Neural cell (in vitro differentiated cells): ENCODE data around the gene DAPK2. TPM values are rescaled to one million over a fixed set of nuclear protein-coding genes. Genes with fewer than 3 reads are reported as not detected.

Experiments
- H2AFZ ChIP-seq: fragments of 200-600, 300-800 bp; sonication (generic), shearing (Covaris generic); 2 replicates; pipeline ENCODE4 v1.6.0; 2014; ENCODE audit warnings: low read depth, mild to moderate bottlenecking, antibody characterized with exemption, low read length, moderate library complexity
- H3F3A ChIP-seq: fragments of 200-600 bp; shearing (Covaris generic); 2 replicates; pipeline ENCODE4 v1.6.1; 2016; ENCODE audit warnings: mild to moderate bottlenecking, moderate library complexity, mixed read lengths, antibody characterized with exemption, low read length; ENCODE audit not compliant: insufficient read depth, poor library complexity, severe bottlenecking
- H3K27ac ChIP-seq: fragments of 200-600, 300-800 bp; sonication (generic), shearing (Covaris generic); 2 replicates; pipeline ENCODE4 v1.5.1; 2014; ENCODE audit warnings: mild to moderate bottlenecking, low read length, moderate library complexity
- H3K27me3 ChIP-seq: fragments of 300-800, 200-600 bp; sonication (generic), shearing (Covaris generic); 2 replicates; pipeline ENCODE4 v1.6.0; 2014; ENCODE audit warnings: mild to moderate bottlenecking, low read depth, low read length, moderate library complexity; ENCODE audit not compliant: insufficient read depth
- H3K36me3 ChIP-seq: fragments of 300-800, 200-600 bp; sonication (generic), shearing (Covaris generic); 2 replicates; pipeline ENCODE4 v1.5.1; 2014; ENCODE audit warnings: mild to moderate bottlenecking, antibody characterized with exemption, low read length, moderate library complexity; ENCODE audit not compliant: insufficient read depth
- H3K4me2 ChIP-seq: fragments of 300-800, 200-600 bp; sonication (generic), shearing (Covaris generic); 2 replicates; pipeline ENCODE4 v1.6.0; 2014; ENCODE audit warnings: mild to moderate bottlenecking, low read length
- H3K4me3 ChIP-seq: fragments of 300-800, 200-600 bp; sonication (generic), shearing (Covaris generic); 2 replicates; pipeline ENCODE4 v1.5.1; 2014; ENCODE audit warnings: mild to moderate bottlenecking, low read length, moderate library complexity
- H3K79me2 ChIP-seq: fragments of 200-600 bp; shearing (Covaris generic); replicated peaks from 2 replicates; pipeline ENCODE4 v1.6.0; 2014; ENCODE audit warnings: mild to moderate bottlenecking, low read length, moderate library complexity; ENCODE audit not compliant: insufficient read depth
- H3K9ac ChIP-seq: fragments of 300-800, 200-600 bp; sonication (generic), shearing (Covaris generic); 2 replicates; pipeline ENCODE4 v1.6.1; 2016; ENCODE audit warnings: mild to moderate bottlenecking, low read length, mixed read lengths
- H3K9me2 ChIP-seq: fragments of 200-600 bp; shearing (Covaris generic); 2 replicates; pipeline ENCODE4 v1.6.1; 2016; ENCODE audit warnings: mild to moderate bottlenecking, low read length, mixed read lengths; ENCODE audit not compliant: insufficient read depth
- H3K9me3 ChIP-seq: fragments of 200-600, 300-800 bp; sonication (generic), shearing (Covaris generic); 2 replicates; pipeline ENCODE4 v1.6.1; 2016; ENCODE audit warnings: mild to moderate bottlenecking, mixed run types, low read length, moderate library complexity, mixed read lengths
- H4K20me1 ChIP-seq: fragments of 200-600 bp; shearing (Covaris generic); 2 replicates; pipeline ENCODE4 v1.6.1; 2016; ENCODE audit warnings: mild to moderate bottlenecking, mixed run types; ENCODE audit not compliant: insufficient read depth
- CTCF ChIP-seq: fragments of 450-650 bp; IDR thresholded peaks from 2 replicates; pipeline ENCODE4 v1.5.1; 2014; ENCODE audit warnings: antibody characterized with exemption, mild to moderate bottlenecking, moderate library complexity; ENCODE audit not compliant: poor library complexity, severe bottlenecking
- EP300 ChIP-seq: fragments of 450-650 bp; conservative IDR thresholded peaks from 2 replicates; pipeline ENCODE4 v1.6.1; 2014; ENCODE audit warnings: antibody characterized with exemption, mild to moderate bottlenecking, moderate library complexity; ENCODE audit not compliant: poor library complexity, severe bottlenecking
- EZH2 ChIP-seq: fragments of 200-600, 300-800 bp; shearing (Covaris generic), sonication (generic); IDR thresholded peaks from 2 replicates; pipeline ENCODE4 v1.6.1; 2014; ENCODE audit warnings: antibody characterized with exemption, low read length, borderline replicate concordance, mild to moderate bottlenecking; ENCODE audit not compliant: insufficient read depth, poor library complexity, severe bottlenecking
- MXI1 ChIP-seq: fragments of 450-650 bp; conservative IDR thresholded peaks from 2 replicates; pipeline ENCODE4 v1.6.1; 2014; ENCODE audit warnings: antibody characterized with exemption, mild to moderate bottlenecking; ENCODE audit not compliant: poor library complexity, severe bottlenecking
- POLR2AphosphoS5 ChIP-seq: IDR thresholded peaks from 2 replicates; pipeline ENCODE4 v1.6.1; 2012
- RAD21 ChIP-seq: fragments of 450-650 bp; conservative IDR thresholded peaks from 2 replicates; pipeline ENCODE4 v1.6.1; 2014; ENCODE audit warnings: antibody characterized with exemption, mild to moderate bottlenecking, moderate library complexity
- REST ChIP-seq: IDR thresholded peaks from 2 replicates; pipeline ENCODE4 v1.6.1; 2012; ENCODE audit warnings: borderline replicate concordance
- SMC3 ChIP-seq: fragments of 450-650 bp; conservative IDR thresholded peaks from 2 replicates; pipeline ENCODE4 v1.6.1; 2014; ENCODE audit warnings: antibody characterized with exemption, mild to moderate bottlenecking, moderate library complexity; ENCODE audit not compliant: poor library complexity
- TAF1 ChIP-seq: IDR thresholded peaks from 2 replicates; pipeline ENCODE4 v1.6.1; 2012; ENCODE audit warnings: low read depth
- polyA plus RNA-seq: library from polyadenylated mRNA; depleted of rRNA; stranded (reverse); fragments of >200 nt; gene quantifications from 2 replicates; pipeline ENCODE4 v1.2.3, GENCODE V29; 2014

Gene DAPK2
- polyA plus RNA-seq, 1 donor from 2014 or later, result 0.78 TPM

- Histone ChIP-seq H3K27me3 (no peaks in the 10 kb centered on the region), H2AFZ (no peak overlapping the region), H4K20me1 (no peaks in the 10 kb centered on the region), H3K36me3 (no peaks in the 10 kb centered on the region), H3F3A (no peaks in the 10 kb centered on the region), H3K27ac (no peak overlapping the region), H3K79me2 (no peaks in the 10 kb centered on the region), H3K4me3 (no peak overlapping the region), H3K9me2 (no peaks in the 10 kb centered on the region), H3K9ac (no peak overlapping the region), H3K9me3 (no peaks in the 10 kb centered on the region), H3K4me2 (no peak overlapping the region)
- TF ChIP-seq EZH2 (no peak), SMC3 (no peak)
These were observed 63.9 kb downstream of the DAPK2 start for GRCh38 chr15:63982381-63982854.

GRCh38 chr15:63981596-63982320 is 64.5 kb downstream of the DAPK2 start:
- no peaks in the 10 kb centered on the region for H3F3A ChIP-seq
- no peak overlapping the region for H3K4me3 ChIP-seq
- H3K4me2 ChIP-seq, result no peak overlapping the region
- no peaks in the 10 kb centered on the region for H3K9me2 ChIP-seq
- H3K27ac ChIP-seq, result no peak overlapping the region
- H3K9ac ChIP-seq, result no peak overlapping the region
- no peaks in the 10 kb centered on the region for H3K36me3 ChIP-seq
- no peak for TF ChIP-seq CTCF
- TF ChIP-seq REST, result no peak
- no peak for TF ChIP-seq EP300
- no peak for TF ChIP-seq POLR2AphosphoS5
- TF ChIP-seq RAD21, result no peak
- TF ChIP-seq MXI1, result no peak
- no peak for TF ChIP-seq SMC3
- no peak for TF ChIP-seq EZH2
- no peak for TF ChIP-seq TAF1
- no peaks in the 10 kb centered on the region for H3K9me3 ChIP-seq
- H3K27me3 ChIP-seq, result no peaks in the 10 kb centered on the region
- no peaks in the 10 kb centered on the region for H4K20me1 ChIP-seq
- no peak overlapping the region for H2AFZ ChIP-seq
- H3K79me2 ChIP-seq, result no peaks in the 10 kb centered on the region
